K562 (cell line): ENCODE results near the gene ANTKMT. TPM values are rescaled to one million over a fixed set of nuclear protein-coding genes. Genes with fewer than 3 reads are reported as not detected.
A peak's percentile ranks its signal among the peaks of the same experiment; 100 is the strongest.

Experiments used
- CSDE1 ChIP-seq, 2 experiments: fragments of 450-650 bp; IDR thresholded peaks; 2 replicates each; pipeline ENCODE4 v1.6.1; 2016; ENCODE audit warnings: mild to moderate bottlenecking in 1 of 2
- DIDO1 ChIP-seq: fragments of 450-650 bp; IDR thresholded peaks from 2 replicates; pipeline ENCODE4 v1.6.1; 2016; ENCODE audit warnings: low read depth, missing biosample characterization, missing genetic modification characterization
- FOSL1 ChIP-seq: fragments of 200-800 bp; sonication (Bioruptor generic); conservative IDR thresholded peaks from 2 replicates; pipeline ENCODE4 v1.6.1; 2016; ENCODE audit warnings: missing genetic modification characterization, missing compliant biosample characterization
- LEF1 ChIP-seq: fragments of 450-650 bp; IDR thresholded peaks from 2 replicates; pipeline ENCODE4 v1.6.1; 2016; ENCODE audit warnings: mild to moderate bottlenecking
- PTTG1 ChIP-seq: fragments of 450-650 bp; IDR thresholded peaks from 2 replicates; pipeline ENCODE4 v1.6.1; 2016; ENCODE audit warnings: low read depth, mild to moderate bottlenecking, missing genetic modification characterization, missing compliant biosample characterization
- RB1 ChIP-seq: fragments of 450-650 bp; IDR thresholded peaks from 2 replicates; pipeline ENCODE4 v1.6.1; 2017; ENCODE audit warnings: low read depth, mild to moderate bottlenecking
- SMARCA5 ChIP-seq: fragments of 450-650 bp; IDR thresholded peaks from 2 replicates; pipeline ENCODE4 v1.6.1; 2016
- SREBF1 ChIP-seq: fragments of 150-350 bp; IDR thresholded peaks from 2 replicates; pipeline ENCODE4 v1.6.1; 2014; ENCODE audit warnings: antibody characterized with exemption, low read depth, low read length, borderline replicate concordance
- TBP ChIP-seq: optimal IDR thresholded peaks from 2 replicates; pipeline ENCODE3; 2011; ENCODE audit warnings: low read depth, low read length, improper control_type of control experiment
- U2AF1 ChIP-seq: fragments of 200-400 bp; formaldehyde crosslinking; optimal IDR thresholded peaks from 2 replicates; pipeline ENCODE3; 2017; ENCODE audit warnings: mild to moderate bottlenecking, low read depth, low read length, moderate library complexity
- YBX1 ChIP-seq: fragments of 450-650 bp; IDR thresholded peaks from 2 replicates; pipeline ENCODE4 v1.7.1; 2016; ENCODE audit warnings: mild to moderate bottlenecking
- ZC3H4 ChIP-seq: sonication (generic); formaldehyde crosslinking; IDR thresholded peaks from 2 replicates; pipeline ENCODE4 v1.9.0; 2021; ENCODE audit warnings: missing genetic modification reagents, borderline replicate concordance
- ZNF224 ChIP-seq: sonication (generic); formaldehyde crosslinking; IDR thresholded peaks from 2 replicates; pipeline ENCODE4 v1.8.0; 2022; ENCODE audit warnings: mild to moderate bottlenecking, missing genetic modification reagents
- polyA plus RNA-seq, 8 experiments: library from polyadenylated mRNA; depleted of rRNA in 4 of 8; stranded (reverse) in 5 of 8; unstranded in 3 of 8; fragments of >200 nt; fragmentation: Nextera tagmentation in 2 of 8; fragmentation: Illumina TruSeq in 1 of 8; extraction: Ambion mirVana in 2 of 8; extraction: Trizol in 1 of 8; gene quantifications; 2 replicates each; pipeline versions ENCODE4 v1.2.1 to v1.2.3, GENCODE V29; 2011 to 2014; ENCODE audit warnings: inconsistent platforms in 1 of 8, missing spikeins in 1 of 8
- total RNA-seq, 7 experiments: library from RNA; depleted of rRNA in 6 of 7; stranded (reverse); fragments of >200 nt in 6 of 7; fragmentation: Illumina TruSeq in 2 of 7; extraction: Trizol in 2 of 7; gene quantifications; 2 replicates each; pipeline versions ENCODE4 v1.2.1 to v1.2.3, GENCODE V29; 2011 to 2021; ENCODE audit warnings: low replicate concordance in 1 of 7
- TF ChIP-seq, protein P1 (sequence below): sonication (generic); formaldehyde crosslinking; IDR thresholded peaks from 2 replicates; pipeline ENCODE4 v1.8.0; 2022; ENCODE audit warnings: mild to moderate bottlenecking, missing genetic modification reagents
- TF ChIP-seq, protein P2 (sequence below), 2 experiments: fragments of 150-350 bp in 1 of 2; IDR thresholded peaks; 2 replicates each; pipeline ENCODE4 v1.6.1; 2012 to 2016; ENCODE audit warnings: low read depth in 2 of 2, low read length in 2 of 2, mild to moderate bottlenecking in 1 of 2, moderate library complexity in 1 of 2
- TF ChIP-seq, protein P3 (sequence below): sonication (generic); formaldehyde crosslinking; IDR thresholded peaks from 2 replicates; pipeline ENCODE4 v1.4.0; 2020; ENCODE audit warnings: mild to moderate bottlenecking, missing genetic modification reagents
- TF ChIP-seq, protein P4 (sequence below), 3 experiments: fragments of 200-800 bp in 1 of 3; fragments of 250-450 bp in 1 of 3; fragments of 450-650 bp in 1 of 3; sonication (Bioruptor Pico) in 1 of 3; sonication (Bioruptor generic) in 1 of 3; formaldehyde crosslinking in 1 of 3; IDR thresholded peaks; 2 replicates each; pipeline versions ENCODE4 v1.6.1 to v1.8.0; 2016 to 2022; ENCODE audit warnings: mild to moderate bottlenecking in 2 of 3, missing genetic modification characterization in 2 of 3, missing compliant biosample characterization in 1 of 3, moderate library complexity in 1 of 3

The ANTKMT gene
- total and polyA plus RNA-seq, 9 of the 15 experiments (the other 6 are each of a cell fraction or from before 2014, with no cell fraction given): 0.58 to 217 (median 19.1) TPM

DNA sequence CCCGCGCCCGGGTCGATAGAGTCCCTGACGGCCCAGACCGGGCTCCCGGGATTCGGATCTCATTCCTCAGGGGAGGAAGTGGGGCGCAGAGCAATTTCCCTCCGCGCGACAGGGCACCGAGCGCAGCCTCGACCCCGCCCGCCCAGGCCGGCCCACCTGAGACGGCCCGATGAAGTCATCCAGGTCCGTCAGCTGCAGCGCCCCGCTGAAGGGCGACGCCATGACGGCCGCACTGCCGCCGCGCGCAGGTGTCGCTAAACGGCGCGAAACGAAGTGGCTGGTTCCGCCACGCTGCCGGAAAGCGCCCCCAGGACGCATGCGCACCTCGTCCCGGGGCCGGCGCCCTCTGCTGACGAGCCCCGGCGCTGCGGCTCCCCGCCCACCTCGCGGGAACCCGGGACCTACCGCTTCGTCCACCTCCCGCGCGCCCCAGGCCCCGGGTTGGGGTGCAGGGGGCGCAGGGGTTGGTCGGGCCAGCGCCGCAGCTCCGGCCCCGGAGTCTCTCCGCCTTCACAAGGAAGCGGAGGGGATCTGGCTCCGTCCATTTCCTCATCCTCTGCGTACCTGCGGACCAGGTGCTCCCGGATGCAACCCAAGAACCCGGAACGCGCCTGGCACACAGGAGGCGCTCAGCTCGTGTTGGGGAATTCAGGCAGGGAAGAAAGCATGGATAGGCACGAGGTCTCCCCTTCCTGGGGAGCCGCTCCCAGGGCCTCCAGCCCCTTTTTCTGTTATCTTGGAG lies 20.0 kb downstream of the ANTKMT start, which contains the start of gene CIAO3 (continued):
- TF ChIP-seq TBP (peak; percentile 72), SREBF1 (0 out of 2 replicates have a peak, but pooled peaks have one; percentile 16), FOSL1 (0 out of 2 replicates have a peak, but pooled peaks have one; percentile 23), YBX1 (no peak), CSDE1 (IDR thresholded peaks at IDR 0.05) (no peak), SMARCA5 (no peak), RB1 (peak; percentile 99), DIDO1 (tag) (peak; percentile 87), PTTG1 (no peak), U2AF1 (peak; percentile 84), LEF1 (no peak), ZC3H4 (no peak), ZNF224 (CRISPR knock-in tag) (no peak)
- TF ChIP-seq, protein P1, sequence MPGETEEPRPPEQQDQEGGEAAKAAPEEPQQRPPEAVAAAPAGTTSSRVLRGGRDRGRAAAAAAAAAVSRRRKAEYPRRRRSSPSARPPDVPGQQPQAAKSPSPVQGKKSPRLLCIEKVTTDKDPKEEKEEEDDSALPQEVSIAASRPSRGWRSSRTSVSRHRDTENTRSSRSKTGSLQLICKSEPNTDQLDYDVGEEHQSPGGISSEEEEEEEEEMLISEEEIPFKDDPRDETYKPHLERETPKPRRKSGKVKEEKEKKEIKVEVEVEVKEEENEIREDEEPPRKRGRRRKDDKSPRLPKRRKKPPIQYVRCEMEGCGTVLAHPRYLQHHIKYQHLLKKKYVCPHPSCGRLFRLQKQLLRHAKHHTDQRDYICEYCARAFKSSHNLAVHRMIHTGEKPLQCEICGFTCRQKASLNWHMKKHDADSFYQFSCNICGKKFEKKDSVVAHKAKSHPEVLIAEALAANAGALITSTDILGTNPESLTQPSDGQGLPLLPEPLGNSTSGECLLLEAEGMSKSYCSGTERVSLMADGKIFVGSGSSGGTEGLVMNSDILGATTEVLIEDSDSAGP: no peak
- TF ChIP-seq, protein P2, sequence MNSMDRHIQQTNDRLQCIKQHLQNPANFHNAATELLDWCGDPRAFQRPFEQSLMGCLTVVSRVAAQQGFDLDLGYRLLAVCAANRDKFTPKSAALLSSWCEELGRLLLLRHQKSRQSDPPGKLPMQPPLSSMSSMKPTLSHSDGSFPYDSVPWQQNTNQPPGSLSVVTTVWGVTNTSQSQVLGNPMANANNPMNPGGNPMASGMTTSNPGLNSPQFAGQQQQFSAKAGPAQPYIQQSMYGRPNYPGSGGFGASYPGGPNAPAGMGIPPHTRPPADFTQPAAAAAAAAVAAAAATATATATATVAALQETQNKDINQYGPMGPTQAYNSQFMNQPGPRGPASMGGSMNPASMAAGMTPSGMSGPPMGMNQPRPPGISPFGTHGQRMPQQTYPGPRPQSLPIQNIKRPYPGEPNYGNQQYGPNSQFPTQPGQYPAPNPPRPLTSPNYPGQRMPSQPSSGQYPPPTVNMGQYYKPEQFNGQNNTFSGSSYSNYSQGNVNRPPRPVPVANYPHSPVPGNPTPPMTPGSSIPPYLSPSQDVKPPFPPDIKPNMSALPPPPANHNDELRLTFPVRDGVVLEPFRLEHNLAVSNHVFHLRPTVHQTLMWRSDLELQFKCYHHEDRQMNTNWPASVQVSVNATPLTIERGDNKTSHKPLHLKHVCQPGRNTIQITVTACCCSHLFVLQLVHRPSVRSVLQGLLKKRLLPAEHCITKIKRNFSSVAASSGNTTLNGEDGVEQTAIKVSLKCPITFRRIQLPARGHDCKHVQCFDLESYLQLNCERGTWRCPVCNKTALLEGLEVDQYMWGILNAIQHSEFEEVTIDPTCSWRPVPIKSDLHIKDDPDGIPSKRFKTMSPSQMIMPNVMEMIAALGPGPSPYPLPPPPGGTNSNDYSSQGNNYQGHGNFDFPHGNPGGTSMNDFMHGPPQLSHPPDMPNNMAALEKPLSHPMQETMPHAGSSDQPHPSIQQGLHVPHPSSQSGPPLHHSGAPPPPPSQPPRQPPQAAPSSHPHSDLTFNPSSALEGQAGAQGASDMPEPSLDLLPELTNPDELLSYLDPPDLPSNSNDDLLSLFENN (IDR thresholded peaks at IDR 0.05; ENCODE audit: low read depth in 2 of 2, low read length in 2 of 2): 0 out of 4 replicates have a peak, but pooled peaks of 1 of the 2 experiments have one; percentile 2
- TF ChIP-seq, protein P3, sequence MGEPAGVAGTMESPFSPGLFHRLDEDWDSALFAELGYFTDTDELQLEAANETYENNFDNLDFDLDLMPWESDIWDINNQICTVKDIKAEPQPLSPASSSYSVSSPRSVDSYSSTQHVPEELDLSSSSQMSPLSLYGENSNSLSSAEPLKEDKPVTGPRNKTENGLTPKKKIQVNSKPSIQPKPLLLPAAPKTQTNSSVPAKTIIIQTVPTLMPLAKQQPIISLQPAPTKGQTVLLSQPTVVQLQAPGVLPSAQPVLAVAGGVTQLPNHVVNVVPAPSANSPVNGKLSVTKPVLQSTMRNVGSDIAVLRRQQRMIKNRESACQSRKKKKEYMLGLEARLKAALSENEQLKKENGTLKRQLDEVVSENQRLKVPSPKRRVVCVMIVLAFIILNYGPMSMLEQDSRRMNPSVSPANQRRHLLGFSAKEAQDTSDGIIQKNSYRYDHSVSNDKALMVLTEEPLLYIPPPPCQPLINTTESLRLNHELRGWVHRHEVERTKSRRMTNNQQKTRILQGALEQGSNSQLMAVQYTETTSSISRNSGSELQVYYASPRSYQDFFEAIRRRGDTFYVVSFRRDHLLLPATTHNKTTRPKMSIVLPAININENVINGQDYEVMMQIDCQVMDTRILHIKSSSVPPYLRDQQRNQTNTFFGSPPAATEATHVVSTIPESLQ: peak; percentile 75; the same call in 1 of the 2 replicates
- TF ChIP-seq, protein P4, sequence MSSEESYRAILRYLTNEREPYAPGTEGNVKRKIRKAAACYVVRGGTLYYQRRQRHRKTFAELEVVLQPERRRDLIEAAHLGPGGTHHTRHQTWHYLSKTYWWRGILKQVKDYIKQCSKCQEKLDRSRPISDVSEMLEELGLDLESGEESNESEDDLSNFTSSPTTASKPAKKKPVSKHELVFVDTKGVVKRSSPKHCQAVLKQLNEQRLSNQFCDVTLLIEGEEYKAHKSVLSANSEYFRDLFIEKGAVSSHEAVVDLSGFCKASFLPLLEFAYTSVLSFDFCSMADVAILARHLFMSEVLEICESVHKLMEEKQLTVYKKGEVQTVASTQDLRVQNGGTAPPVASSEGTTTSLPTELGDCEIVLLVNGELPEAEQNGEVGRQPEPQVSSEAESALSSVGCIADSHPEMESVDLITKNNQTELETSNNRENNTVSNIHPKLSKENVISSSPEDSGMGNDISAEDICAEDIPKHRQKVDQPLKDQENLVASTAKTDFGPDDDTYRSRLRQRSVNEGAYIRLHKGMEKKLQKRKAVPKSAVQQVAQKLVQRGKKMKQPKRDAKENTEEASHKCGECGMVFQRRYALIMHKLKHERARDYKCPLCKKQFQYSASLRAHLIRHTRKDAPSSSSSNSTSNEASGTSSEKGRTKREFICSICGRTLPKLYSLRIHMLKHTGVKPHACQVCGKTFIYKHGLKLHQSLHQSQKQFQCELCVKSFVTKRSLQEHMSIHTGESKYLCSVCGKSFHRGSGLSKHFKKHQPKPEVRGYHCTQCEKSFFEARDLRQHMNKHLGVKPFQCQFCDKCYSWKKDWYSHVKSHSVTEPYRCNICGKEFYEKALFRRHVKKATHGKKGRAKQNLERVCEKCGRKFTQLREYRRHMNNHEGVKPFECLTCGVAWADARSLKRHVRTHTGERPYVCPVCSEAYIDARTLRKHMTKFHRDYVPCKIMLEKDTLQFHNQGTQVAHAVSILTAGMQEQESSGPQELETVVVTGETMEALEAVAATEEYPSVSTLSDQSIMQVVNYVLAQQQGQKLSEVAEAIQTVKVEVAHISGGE (CRISPR knock-in tag; IDR thresholded peaks at IDR 0.05): peak in 1 of 3 experiments; percentile 84; a peak in 2 of 6 replicates
